Activated T-cell treated with anti-CD3 and anti-CD28 coated beads for 24 hours (primary cell): ENCODE results near the gene INSRR.
A peak's percentile ranks its signal among the peaks of the same experiment; 100 is the strongest.

ENCODE experiments used
- DNase-seq: peaks from one replicate; pipeline ENCODE4 v3.0.0-alpha.2; 2020; ENCODE audit warnings: low read depth

INSRR gene

GRCh38 chr1:156826630-156827029, 32.3 kb downstream of the INSRR start:
- DNase-seq, result no peak

- no peak for DNase-seq
Observed at GRCh38 chr1:156823210-156823790, 35.6 kb downstream of the INSRR start.

DNA sequence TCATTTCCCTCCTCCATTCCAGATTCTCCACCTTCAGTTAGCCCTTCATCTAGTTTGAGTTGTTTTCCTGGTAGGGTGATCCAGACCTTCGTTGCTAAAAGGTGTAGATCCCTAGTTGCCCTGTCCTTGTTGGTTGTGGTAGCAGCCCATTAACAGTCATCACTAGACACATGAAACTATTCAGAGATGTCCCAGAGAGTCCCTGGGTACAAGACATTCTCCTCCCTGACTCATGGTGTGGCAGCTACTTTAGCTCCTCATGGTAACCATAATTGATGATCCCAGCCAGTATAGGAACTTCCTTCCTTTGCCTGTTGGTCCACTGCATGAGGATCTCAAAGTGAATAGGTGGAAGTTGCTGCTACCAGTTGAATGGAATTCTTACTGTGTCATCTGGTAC, 36.2 kb downstream of the INSRR start:
- no peak for DNase-seq

DNA sequence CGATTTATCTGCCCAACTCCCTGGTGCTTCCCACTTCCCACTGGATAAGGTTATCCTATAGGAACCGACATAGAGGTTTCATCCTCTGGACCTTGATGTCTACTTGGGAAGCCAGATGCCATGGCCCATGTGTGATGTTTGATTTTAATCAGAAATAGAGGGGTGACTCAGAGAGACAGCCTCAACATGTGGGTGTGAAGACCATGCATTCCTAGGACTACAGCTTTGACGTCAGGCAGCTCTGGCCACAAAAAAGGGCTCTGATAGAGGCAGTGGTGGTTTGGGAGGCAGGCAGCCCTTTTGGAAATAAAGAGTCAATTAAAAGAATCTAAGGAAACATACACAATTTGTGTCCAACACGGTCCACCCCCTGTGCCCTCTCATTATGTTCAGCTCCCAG, 37.1 kb downstream of the INSRR start:
- DNase-seq, result peak; percentile 48

GRCh38 chr1:156816561-156817328, 42.2 kb downstream of the INSRR start, which contains the start of gene SH2D2A:
Gene SH2D2A (minus strand): TSS chr1:156816848. CDS start chr1:156816708, 140 bp downstream.
- DNase-seq, result peak; percentile 92

GRCh38 chr1:156815961-156816422, 42.9 kb downstream of the INSRR start:
- DNase-seq, result no peak

DNA sequence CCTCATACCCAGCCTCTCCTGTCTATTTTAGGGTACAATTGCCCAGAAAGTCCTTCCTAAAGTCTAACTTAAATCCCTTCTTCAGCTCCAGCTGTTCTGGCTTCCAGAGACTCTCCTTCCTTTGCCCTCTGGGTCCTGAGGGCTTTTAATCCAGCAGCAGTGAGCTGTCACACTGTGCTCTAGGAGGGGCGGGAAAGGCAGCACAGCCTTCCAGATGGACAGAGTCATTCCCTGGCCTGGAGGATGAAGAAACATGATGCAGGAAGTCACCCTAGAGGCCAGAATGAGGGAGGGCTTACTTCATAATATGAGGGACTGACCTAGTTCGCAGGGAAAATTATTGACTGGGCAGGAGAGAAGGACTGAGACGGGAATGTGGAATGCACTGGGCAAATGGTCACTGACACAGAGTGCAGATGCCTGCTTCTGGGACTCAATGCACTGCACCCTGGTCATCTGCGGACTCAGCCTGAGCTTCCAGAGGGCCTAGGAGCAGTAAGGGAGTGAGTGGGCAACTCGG, 43.5 kb downstream of the INSRR start:
- no peak for DNase-seq

DNA sequence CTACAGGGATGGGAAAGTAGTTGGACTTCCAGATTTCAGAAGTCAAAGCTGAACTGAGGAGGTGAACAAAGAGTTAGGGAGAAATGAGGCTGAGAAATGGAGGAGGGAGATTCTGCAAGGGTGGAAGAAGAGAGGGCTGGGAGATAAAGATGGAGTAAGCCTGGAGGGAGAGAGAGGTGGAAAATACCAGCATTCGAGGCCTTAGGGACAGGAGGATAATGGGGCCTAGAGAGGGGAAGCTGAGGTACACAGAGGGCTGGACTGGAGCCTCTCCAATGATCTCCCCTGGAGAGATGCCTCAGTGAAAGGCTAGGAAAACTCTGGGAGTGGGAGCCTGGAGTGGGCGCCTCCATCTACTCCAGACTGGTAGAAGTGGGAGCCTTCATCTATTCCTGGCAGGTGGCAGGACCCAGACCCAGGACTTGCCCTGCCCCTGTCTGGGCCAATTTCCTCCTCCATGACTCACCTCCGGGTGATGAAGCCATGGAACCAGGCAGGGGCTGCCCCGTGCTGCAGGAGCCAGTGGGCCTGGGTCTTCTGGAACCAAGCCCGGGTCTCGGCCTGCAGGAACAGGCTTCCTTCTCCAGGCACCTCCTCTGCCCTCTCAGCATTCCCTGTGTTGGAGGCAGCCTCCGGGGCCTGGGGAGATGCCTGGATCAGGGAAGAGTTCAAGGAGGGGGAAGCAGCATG, 44.2 kb downstream of the INSRR start:
- DNase-seq, result peak; percentile 30

- DNase-seq, result peak; percentile 67
Observed at GRCh38 chr1:156813750-156814570, 45.0 kb downstream of the INSRR start.

DNA sequence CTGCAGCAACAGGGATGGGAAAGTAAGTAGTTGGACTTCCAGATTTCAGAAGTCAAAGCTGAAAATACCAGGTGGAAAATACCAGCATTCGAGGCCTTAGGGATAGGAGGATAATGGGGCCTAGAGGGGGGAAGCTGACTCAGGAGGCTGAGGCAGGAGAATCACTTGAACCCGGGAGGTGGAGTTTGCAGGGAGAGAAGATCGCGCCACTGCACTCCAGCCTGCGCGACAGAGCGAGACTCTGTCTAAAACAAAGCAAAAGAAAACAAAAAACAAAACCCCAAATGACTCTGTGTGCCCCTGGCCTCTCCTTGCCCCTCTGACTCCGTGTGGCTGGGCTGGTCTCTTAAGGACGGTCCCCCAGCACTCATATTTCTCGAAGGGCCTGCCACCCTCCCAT, 45.6 kb downstream of the INSRR start:
- DNase-seq, result no peak

DNA sequence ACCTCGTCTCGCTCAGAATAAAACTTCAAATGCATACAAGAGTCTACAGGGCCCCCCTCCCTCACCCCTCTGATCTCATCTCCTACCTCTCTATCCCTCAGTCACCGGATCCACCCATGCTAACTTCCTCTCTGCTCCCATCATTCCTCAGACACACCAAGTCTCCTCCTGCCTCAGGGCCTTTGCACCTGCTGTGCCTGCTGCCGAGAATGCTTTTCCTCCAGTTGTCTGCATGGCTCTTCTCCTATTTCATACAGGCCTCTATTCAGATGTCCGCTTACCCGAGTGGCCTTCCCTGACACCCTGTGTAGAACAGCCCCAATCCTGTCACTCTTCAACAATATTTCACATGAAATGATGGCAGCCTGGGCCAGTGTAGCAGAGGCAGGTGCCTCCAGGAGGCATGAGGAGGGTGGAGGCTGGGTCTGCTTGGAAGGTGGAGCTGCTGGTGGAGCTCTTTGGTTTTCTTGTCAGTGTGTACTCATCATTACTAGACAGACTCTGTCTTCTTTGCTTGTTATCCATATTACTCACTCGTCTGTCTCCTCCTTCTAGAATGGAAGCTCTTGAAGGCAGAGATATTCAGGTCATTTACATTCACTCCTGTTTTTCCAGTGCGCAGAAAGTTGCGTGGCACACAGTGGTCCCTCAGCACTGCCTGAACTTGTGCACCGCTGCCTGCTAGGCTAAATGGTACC, 46.5 kb downstream of the INSRR start:
- no peak for DNase-seq

- no peak for DNase-seq
Observed at GRCh38 chr1:156811168-156811567, 47.7 kb downstream of the INSRR start.

DNA sequence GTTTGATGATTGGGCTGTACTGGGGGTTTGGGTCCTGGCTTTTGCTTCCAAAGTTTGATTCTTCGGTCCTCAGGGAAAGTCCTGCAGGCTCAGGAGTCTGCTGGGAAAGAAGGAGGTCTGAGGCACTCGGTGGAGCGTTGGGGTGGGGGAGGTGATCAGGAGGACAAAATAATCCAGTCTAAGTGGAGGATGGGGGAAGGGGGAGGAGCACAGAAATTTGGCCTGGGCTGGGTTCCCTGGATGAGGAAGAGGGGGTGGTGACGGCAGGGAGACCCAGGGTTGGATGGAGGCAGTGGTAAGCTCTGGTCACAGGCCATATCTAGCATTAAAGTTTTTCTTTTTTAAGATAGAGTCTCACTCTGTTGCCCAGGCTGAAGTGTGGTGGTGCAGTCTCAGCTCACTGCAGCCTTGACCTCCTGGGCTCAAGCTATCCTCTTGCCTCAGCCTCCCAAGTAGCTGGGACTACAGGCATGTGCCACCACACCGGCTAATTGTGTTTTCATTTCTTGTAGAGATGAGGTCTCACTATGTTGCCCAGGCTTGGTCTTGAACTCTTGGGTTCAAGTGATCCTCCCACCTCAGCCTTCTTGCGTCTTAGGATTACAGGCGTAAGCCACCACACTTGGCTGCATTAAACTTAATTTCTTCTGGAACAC, 49.1 kb downstream of the INSRR start:
- DNase-seq, result no peak

DNA sequence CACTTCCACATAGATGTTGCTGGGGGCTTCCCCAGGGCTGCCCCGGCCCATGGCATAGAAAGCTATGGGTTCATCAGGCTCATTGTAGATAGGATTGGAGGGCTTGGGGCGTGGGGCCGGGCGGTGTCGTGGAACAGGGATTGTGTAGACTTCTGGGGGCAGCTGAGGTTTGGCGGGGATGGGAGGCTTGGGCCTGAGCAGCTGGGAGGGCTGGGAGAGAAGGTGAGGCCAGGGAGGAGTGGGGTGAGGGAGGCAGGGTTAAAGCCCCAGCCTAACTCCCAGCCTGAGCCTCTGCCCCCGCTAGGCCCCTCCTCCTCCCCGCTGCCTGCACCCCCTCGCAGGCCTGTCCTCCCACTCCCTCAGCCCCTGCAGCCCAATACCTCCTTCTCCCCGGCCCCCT, 49.6 kb downstream of the INSRR start:
- DNase-seq, result no peak

- no peak for DNase-seq
Observed at GRCh38 chr1:156808186-156809030, 50.5 kb downstream of the INSRR start.

DNA sequence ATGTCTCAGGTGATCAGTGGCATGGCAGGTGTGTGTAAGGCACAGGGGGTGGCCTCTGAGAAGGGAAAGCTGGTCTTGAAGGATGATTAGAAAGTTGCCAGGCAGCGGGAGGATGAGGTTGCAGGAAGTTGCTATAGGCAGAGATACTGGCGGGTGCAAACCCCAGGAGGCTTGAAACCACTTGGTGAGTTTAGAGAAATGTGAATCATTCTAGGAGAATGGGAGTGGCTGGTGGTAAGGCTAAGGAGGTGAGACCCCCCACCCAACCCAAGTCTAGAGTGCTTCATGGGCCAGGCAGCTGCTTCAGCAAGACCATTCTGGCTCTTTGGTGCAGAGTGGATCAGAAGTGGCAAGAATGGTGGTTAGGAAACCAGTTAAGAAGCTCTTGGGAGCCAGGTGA, 51.3 kb downstream of the INSRR start:
- no peak for DNase-seq

DNA sequence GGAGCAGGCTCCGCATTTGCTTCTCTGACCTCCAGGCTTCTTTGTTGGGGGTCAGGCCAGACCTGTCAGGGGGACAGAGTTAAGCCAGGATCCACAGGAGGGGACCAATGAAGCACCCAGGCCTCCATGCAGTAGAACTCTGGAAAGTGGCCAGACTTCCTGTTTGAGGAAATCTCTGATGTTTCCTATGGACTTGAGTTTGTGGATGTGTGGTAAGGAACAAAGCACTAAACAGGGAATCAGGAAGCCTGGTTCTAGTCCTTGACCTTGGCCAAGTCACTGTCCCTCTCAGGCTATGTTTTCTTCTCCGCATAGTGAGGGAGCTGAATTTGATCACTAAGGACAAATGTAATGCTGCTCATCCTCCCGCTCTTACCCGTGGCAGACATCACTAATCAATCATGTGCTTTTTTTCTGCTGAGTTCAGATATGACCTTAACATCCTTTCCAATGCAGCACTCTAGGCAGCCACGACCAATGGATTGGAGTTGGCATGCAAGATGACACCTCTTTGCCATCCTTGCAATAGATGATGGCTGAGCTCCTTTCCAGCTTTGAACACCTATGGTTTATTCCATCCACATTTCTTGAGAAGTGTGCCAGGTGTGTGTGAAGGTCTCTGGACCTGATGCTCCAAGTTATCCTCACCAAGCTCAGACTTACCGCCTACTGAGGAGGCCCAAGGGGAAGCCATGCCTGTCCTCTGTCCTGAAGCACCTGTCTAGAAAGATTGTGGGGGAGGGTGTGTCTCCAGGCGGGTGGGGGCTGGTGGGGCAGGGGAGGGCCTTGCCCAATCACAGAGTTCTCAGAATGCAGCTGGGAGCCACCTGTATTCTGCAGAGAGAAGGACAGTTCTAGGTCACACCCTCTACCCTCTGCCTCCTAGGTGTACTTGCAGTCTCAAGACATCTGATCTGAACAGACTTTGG, 52.1 kb downstream of the INSRR start:
- no peak for DNase-seq

DNA sequence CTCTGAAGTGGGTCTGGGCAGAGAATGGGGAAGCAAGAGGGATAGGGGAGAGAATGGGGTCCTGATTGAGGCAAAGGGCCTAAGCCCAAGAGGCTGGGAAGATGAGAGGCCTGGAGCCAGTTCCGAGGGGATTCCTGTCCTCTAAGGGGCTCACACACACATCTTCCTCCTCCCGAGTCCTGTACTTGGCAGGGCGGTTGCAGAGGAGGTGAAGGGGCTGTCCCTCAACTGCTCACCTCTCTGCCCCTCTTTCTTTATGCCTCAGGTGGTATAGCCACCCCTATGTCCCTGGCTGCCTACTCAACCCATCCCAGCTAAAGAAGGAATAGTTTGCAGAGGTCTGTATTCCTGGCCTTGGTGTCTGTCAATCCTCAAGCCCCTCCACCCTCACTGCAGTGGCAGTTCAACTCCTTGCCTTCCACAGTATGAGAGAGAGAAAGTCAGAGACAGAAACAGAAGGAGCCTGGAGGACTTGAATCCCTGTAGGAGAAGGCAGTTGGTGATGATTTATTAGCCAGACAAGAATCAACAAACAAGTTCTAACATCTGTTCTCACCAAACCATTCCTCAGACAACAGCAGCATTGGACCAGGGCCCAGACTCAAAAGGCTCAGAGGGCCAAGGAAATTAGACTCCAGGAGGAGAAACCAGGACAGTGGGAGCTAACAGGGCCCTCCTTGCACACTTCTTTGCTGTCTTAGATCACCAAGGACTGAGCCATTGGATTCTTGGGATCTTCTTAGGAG, 53.0 kb downstream of the INSRR start:
- DNase-seq, result no peak
